HTERT RPE-1 (cell line): ENCODE measurements around the gene ZNF160.
"Not testable (repeated sequence)": the region's sequence is repeated elsewhere in the genome, so short reads cannot be mapped to it uniquely, and the experiment has no call there.

ENCODE experiments used
- in situ Hi-C: fragments of 300-500 bp; cut with MboI; formaldehyde crosslinking; loops from 4 replicates; pipeline ENCODE4 v1.14.3; 2020; ENCODE audit warnings: low sequenced_read_pairs

Gene ZNF160

DNA sequence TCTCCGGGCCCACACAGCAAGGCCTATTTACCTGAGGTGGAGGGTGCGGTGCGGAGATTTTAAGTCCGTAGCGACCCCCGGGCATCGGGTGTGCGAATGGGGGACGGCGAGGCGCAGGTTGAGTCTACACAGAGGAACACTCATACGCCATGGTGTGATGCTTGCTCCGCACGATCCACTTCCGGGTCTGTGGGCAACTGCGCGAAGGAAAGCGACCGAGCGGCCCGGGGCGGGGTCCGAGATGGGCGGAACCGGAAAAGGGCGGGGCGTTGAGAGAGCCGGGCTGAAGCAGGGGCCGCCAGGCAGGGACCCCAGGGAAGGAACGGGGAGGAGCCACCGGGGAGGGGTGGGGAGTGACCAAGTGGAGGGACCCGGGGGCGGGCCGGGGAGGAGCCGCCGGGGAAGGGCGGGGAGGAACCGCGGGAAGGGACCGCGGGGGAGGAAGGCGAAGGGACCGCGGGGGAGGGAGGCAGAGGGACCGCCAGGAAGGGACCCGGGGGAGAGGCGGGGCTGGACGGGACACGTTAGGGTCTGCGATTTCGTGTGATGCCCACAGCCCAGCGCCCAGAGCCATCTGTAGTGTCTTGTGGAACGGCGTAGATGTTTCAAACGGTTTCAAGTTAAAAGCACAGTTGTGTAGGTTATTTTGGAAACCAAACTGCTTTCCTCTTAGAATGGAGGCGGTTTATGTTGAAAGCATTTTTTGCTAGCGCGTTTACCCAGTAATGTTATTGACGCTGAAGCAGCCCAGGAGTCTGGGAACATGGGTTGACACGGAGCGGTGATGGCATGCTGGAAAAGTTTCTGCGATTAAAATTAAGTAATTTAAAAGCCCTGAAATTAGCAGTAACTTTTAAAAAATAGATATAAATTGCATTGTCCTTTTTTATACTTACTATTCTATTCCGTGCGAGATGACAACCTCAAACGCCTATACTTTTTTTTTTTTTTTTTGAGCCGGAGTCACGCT, at the start of gene ZNF160:
Gene ZNF160, minus strand, starts transcription at position 189 of the 970 bp plus-strand sequence. CDS start 17,146 bp downstream, outside the sequence.
- in situ Hi-C loops = no loop called here

DNA sequence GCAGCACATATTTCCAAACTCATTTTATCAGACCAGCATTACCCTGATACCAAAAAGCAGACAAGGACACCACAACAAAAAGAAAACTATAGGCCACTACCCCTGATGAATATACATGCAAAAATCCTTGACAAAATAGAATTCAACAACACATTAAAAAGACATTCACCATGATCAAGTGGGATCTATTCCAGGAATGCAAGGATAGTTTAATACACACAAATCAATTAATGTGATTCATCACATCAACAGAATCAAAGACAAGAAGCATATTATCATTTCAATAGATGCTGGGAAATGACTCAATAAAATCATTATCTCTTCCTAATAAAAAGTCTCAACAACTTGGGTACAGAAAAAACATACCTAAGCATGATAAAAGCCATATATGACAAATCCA, 44.4 kb upstream of the ZNF160 start:
- in situ Hi-C loops = no loop called here

DNA sequence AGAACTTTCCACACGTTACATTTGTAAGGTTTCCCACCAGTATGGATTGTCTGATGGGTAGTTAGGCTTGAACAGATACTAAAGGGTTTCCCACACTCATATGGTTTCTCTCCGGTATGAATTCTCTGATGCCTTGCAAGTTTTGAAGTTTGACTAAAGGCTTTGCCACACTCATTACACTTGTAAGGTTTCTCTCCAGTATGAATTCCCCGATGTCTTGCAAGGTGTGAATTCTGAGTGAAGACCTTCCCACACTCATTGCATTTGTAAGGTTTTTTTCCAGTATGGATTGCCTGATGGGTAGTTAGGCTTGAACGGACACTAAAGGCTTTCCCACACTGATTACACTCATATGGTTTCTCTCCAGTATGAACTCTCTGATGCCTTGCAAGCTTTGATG, 37.1 kb upstream of the ZNF160 start:
- in situ Hi-C loops = no loop called here

DNA sequence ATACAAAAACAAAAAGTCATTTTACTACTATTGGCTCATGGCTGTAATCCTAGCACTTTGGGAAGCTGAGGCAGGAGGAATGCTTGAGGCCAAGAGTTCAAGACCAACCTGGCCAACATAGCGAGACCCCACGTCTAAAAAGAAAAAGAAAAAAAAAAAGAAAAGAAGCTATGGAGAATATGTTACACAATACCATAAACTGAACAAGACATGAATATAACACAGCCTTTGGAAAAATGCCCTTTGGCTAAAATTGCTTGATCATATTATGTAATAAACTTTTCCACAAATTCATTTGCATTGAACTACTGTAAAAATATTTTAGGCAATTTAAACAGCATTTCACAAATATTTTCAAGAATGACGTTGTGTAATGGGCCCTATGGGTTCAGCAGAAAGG, 33.2 kb upstream of the ZNF160 start:
- in situ Hi-C loops = no loop called here

DNA sequence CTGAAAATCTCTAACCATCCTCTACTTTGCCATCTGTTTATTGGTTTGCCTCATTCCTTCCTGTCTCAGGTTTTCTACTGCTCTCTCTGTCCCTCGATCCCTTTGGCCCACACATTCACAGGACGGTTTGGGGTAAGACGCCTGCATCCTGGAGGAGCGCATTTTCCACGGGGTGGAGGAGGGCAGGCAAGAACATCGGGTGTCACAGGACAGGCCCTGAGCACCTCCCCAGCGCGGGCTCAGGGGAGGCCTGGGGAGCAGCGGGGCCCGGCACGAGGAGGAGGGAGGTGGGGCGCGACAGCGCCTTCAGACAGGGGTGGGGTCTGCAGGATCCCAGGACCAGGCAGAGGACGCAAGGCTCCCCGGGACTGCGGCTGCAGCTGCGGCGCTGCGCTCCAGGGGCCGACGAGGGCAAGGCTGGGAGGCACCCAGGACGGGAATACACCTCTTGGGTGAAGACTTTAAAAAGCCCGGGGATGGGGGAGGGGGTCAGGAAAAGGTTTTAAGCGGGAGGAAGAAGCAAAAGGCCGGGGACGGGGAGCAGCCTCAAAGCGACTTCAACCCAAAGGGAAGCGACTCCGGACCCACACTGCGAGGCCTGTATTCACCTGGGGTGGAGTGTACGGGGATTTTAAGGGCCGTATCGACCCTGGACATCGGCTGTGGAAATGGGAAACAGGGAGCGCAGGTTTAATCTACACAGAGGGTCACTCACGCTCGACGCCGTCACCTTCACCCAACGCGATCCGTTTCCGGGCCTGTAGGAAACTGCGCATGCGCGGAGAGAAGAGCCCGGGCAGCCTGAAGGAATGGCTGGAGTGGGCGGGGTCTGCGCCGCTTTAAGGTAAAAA, 29.1 kb upstream of the ZNF160 start, which contains the start of gene ZNF415:
Gene ZNF415, minus strand, starts transcription at position 770 of the 851 bp plus-strand sequence. CDS start 10,234 bp downstream, outside the sequence.
- in situ Hi-C loops = no loop called here

DNA sequence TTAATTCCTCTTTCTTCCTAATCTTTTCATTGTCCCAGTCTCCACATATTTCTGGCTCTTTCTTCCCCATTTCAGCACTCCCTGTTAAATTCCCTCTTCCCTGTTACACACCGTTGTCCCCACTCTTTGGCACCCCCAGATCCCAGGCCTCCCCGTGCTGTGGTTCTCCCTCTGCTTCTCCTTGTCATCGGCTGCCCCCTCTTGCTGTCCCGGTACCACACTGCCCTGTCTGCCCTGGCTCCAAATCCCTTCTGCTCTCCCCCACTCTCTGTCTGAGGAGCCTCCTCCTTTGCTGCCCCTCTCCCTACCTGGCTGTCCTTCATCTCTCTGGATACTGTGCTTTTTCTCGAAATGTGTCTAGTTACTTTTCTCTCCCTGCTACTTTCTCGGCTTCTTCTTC, 28.5 kb upstream of the ZNF160 start:
- in situ Hi-C loops = no loop called here

DNA sequence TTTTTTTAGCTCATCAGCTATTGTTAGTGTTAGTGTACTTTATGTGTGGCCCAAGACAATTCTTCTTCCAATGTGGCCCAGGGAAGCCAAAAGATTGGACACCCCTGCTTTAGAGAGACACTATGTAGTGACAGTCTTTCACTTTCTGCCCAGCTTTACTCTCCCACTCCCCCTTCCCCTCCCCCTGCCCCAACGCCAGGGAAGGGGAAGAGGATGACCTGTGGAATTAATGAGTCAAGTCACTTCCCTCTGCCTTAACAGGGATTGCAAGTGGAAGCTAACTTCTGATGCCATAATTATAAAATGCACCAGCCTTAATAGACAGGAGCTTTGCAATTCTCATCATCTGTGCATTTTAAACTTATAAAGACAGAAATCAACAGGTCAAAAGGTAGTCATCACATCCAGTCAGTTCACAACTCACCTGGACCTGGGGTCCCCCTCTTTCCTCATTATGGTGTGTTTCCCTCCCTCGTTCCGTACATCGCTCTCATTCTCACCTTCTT, 27.9 kb upstream of the ZNF160 start:
- in situ Hi-C loops = no loop called here

DNA sequence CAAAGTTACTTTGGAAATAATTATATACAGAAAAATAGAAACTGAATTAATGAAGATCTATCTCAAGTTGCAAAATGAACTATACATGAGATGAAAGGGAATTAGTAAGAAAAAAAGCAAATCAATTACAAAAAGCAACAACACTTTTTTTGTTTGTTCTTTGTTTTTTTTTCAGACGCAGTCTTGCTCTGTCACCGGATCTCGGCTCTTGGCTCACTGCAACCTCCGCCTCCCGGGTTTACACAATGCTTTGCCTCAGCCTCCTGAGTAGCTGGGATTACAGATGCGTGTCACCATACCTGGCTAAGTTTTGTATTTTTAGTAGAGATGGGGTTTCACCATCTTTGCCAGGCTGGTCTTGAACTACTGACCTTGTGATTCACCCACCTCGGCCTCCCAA, 27.3 kb upstream of the ZNF160 start:
- in situ Hi-C loops = no loop called here

DNA sequence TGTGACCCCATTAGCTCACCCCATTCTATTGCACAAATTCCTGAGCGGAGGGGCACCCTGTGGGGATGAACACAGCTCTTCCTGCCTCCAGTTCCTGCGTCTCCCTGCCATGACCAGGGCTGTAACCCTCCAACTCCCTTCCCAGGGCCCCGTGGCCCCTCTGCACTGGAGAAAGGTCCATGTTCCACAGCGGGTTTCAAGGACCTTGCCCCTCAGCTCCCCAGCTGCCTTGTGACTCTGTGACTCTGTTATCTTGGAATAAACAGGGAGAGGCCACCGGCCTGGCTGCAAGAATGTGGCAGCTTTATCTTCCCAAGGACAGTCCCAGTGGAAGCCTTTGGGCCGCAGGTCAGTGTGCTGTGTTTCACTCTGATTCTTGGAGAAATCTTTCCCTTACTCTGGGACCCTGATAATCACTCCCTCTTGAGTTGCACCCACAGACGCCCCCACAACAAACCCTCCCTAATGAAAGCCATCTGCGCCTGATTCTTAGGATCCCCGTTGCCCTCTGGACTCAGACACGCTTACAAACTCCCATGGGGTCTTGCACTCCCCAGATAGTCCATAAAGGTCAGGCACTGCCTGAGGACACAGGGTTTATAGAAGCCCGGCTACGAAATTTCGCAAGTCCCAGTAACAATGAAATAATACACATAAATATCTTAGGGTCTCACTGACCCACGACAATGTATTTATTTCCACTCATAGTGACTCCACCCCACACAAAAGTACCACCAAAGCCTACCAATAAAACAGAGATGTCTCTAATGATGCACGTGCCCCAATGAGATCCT, 23.7 kb upstream of the ZNF160 start:
- in situ Hi-C loops = not testable (repeated sequence)

DNA sequence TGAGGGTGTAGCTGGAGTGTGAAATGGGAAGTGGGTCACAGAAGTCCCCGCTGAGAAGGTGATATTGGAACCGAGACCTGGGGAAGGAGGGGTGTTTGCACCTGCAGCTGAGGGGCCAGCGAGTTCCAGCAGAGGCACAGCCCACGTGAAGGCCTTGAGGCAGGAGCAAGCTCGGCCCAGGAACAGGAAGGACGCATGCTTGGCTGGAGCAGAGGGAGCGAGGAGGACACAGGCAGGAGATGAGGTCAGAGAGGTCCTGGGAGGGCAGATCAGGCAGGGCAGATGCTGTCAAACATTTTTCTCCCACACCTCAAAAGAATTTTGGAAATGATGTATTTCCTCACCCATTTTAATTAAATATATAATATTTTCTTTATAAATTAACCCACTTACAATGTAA, 20.2 kb upstream of the ZNF160 start:
- in situ Hi-C loops = no loop called here

DNA sequence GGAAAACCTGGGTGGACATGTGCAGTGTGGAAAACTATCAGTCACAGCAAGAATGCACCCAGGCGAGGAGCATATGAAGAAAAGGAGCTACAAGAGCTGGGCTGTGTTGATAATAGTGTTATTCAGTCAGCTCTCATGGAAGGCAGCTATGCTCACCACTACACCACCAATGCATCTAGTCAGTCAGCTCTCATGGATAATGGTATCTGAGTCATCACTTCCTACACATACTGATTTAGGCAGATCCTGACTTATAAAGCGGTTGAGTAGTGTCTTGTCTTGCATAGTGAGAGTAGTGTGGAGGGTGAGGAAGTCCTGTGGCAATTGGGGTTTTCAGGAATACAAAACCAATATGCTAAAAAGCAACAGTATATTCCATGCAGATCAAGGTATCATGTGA, 9.1 kb upstream of the ZNF160 start:
- in situ Hi-C loops = no loop called here

DNA sequence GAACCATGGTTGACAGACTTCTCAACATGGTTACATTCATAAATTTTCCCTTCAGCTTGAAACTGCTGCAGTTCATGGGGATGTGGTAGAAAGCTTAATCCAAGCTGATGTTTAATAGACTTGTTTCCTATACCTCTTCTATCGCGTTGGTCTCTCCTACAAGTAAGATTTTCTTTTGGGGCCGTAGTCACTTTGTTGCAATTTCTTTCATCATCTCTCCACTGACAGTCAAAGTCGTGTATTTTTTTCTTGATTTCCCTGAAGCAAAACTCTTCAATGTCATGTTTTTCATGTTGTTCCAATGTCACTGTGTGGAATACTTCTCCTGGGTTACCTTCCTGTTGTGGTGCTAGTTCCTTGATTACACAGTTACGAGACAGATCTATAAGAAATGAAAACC, 6.3 kb upstream of the ZNF160 start:
- in situ Hi-C loops = no loop called here

DNA sequence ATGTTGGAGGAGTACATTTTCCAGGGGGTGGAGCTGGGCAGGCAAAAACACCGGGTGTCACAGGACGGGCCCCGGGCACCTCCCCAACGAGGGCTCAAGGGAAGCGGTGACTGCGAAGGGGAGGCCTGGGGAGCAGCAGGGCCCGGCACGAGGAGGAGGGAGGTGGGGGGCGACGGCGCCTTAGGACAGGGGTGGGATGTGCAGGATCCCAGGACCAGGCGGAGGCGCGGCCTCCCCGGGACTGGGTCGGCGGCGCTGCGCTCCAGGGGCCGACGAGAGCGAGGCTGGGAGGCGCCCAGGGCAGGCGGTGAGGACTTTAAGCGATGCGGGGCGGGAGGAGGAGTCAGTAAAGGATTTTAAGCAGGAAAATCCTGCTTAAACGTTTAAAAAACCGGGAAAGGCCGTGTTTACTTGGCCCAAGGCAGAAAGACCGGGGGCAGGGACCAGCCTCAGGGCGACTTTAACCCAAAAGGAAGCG, 427 bp downstream of the ZNF160 start:
- in situ Hi-C loops = no loop called here

DNA sequence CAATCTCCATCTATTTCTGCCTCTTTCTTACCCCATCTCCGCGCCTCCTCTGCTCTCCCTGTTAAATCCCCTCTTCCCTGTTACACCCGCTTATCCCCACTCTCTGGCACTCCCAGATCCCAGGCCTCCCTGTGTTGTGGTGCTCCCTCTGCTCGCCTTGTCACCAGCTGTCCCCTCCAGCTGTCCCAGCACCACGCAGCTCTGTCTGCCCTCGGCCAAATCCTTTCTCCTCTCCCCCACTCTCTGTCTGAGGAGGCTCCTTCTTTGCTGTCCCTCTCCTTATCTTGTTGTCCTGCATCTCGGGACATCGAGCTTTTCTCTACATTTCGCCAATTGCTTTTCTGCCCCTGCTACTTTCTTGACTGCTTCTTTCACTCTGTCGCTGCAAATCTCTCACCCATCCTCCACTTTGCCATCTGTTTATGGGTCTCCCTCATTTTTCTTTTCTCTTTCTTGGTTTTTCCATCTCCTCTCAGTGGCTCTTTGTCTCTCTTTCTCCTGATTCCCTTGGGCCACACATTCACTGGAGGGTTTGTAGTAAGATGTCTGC, 941 bp downstream of the ZNF160 start:
- in situ Hi-C loops = no loop called here

DNA sequence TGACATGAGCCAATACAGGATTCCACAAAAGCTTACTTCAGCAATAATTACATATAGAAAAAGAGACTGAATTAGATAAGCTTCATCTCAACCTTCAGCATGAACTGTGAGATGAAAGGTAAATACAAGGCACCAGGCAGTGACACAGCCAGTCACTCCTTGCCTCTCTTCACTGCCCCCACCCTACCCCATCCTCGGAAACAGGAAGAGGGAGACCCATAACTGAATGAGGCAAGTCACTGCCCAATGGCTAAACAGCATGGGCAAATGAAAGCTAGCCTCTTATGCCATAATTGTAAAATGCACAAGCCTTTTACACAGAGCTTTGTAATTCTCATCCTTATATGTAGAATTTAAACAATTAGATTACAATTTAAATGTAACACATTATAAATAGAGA, 1.7 kb downstream of the ZNF160 start:
- in situ Hi-C loops = no loop called here

DNA sequence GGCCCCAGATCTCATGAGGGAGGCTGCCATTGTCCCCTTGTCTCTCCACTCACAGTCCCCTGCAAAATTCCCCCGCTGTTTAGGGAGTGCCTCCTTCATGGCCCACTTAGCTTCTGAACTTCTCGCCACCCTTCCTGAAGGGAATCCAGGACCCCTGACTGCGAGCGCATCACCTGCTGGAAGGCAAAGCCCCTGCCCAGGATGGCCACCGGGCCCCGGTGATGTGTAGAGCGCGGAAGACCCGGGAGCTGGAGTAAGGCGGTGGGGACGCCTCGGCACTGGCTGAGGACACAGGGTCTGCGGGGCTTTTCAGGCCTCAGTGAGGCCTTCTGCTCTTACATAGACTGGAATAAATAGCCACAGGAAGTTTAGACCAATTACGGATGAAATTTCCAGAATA, 4.7 kb downstream of the ZNF160 start:
- in situ Hi-C loops = not testable (repeated sequence)

DNA sequence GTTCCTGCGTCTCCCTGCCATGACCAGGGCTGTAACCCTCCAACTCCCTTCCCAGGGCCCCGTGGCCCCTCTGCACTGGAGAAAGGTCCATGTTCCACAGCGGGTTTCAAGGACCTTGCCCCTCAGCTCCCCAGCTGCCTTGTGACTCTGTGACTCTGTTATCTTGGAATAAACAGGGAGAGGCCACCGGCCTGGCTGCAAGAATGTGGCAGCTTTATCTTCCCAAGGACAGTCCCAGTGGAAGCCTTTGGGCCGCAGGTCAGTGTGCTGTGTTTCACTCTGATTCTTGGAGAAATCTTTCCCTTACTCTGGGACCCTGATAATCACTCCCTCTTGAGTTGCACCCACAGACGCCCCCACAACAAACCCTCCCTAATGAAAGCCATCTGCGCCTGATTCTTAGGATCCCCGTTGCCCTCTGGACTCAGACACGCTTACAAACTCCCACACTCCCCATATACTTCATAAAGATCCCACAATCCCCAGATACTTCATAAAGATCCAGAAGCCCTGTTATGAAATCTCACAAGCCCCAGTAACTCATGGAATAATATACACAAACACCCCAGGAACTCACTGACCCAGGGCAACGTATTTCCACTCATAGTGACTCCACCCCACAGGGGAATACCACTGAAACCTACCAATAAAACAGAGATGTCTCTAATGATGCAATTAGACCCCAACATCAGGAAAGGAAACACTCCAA, 6.1 kb downstream of the ZNF160 start:
- in situ Hi-C loops = not testable (repeated sequence)

DNA sequence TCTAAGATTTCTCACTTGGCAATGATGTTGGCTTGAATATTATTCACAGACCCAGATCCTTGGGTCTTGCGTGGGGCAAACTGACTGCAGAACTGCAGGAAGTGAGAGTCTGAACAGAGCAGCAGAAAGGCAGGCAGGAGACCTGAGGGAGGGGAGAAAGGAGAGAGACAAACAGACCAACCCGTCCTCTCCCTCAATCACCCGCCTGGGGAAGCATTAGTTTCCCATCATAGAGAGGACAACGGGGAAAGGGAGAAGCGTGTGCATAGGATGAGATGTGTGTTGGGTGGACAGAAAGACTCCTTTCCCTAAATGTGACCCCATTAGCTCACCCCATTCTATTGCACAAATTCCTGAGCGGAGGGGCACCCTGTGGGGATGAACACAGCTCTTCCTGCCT, 6.6 kb downstream of the ZNF160 start:
- in situ Hi-C loops = not testable (repeated sequence)

DNA sequence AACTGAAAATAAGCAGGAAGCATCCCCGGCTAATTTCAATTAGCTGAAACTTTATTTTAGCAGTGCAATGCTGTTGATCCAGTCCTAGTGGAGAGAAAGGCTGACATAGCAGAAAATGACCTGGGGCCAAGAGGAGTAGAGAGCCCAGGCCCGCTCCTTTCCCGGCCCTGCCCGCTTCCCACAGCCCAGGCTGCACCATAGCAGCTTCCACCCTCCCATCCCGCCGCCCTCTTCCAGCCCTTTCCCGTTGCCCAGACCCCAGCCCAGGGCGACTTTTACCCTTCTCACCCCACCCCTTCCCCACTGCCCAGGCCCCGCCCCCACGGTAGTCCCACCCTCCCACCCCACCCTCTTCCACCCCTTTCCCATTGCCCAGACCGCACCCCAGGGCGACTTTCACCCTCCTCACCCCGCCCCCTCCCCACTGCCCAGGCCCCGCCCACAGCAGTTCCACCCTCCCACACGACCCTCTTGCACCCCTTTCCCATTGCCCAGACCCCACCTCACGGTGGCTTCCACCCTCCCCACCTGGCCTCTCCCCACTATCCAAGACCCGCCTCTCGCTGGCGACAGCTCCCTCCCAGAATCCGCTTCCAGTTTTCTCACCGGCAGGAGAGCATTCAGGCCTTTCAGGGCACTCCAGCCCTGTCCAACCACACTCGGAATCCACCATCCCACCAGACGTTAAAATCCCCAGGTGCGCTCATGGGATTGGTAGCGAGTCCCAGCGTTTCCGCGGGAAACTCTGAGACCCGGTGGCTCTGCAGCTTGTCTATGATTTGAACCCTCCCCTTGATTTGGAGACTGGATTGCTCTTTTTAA, 8.3 kb downstream of the ZNF160 start:
- in situ Hi-C loops = no loop called here
